ENCODE data around the gene TRABD2A. TPM values are rescaled to one million over a fixed set of nuclear protein-coding genes. Genes with fewer than 3 reads are reported as not detected.

Gene TRABD2A
- total and polyA plus RNA-seq, 8 donors, result 0.29 to 109 (median 0.58) TPM; not detected in 1

DNA sequence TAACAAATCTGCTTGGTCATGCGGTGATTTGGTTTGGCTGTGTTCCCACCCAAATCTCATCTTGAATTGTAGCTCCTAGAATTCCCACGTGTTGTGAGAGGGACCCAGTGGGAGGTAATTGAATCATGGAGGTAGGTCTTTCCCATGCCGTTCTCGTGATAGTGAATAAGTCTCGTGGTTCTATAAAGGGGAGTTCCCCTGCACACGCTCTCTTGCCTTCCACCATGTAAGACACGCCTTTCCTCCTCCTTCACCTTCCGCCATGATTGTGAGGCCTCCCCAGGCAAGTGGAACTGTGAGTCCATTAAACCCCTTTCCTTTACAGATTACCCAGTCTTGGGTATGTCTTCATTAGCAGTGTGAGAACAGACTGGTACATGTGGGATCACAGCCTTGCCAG is 36.7 kb downstream of the TRABD2A start:
- Histone ChIP-seq H3K4me3 (no peak overlapping the region), H3K9me3 (no peaks in the 10 kb centered on the region), H3K36me3 (no peaks in the 10 kb centered on the region), H3K4me1 (no peaks in the 10 kb centered on the region), H3K27ac (no peak overlapping the region), H3K27me3 (no peaks in the 10 kb centered on the region)
- WGBS, 5 donors, result 89 to 94% (median 90%) methylated on average over 8 of the region's 8 CpGs
- intact Hi-C loops (cut with DNase I; ENCODE audit: low total_unique reads), result no loop called here
- DNase-seq, result no peak
- TF ChIP-seq, protein P1, sequence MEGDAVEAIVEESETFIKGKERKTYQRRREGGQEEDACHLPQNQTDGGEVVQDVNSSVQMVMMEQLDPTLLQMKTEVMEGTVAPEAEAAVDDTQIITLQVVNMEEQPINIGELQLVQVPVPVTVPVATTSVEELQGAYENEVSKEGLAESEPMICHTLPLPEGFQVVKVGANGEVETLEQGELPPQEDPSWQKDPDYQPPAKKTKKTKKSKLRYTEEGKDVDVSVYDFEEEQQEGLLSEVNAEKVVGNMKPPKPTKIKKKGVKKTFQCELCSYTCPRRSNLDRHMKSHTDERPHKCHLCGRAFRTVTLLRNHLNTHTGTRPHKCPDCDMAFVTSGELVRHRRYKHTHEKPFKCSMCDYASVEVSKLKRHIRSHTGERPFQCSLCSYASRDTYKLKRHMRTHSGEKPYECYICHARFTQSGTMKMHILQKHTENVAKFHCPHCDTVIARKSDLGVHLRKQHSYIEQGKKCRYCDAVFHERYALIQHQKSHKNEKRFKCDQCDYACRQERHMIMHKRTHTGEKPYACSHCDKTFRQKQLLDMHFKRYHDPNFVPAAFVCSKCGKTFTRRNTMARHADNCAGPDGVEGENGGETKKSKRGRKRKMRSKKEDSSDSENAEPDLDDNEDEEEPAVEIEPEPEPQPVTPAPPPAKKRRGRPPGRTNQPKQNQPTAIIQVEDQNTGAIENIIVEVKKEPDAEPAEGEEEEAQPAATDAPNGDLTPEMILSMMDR (IDR thresholded peaks at IDR 0.05), result no peak
- TF ChIP-seq POLR2AphosphoS5 (IDR thresholded peaks at IDR 0.05), result no peak
- no peak for TF ChIP-seq EP300 (IDR thresholded peaks at IDR 0.05)
- no peak for TF ChIP-seq POLR2A (IDR thresholded peaks at IDR 0.05)

DNA sequence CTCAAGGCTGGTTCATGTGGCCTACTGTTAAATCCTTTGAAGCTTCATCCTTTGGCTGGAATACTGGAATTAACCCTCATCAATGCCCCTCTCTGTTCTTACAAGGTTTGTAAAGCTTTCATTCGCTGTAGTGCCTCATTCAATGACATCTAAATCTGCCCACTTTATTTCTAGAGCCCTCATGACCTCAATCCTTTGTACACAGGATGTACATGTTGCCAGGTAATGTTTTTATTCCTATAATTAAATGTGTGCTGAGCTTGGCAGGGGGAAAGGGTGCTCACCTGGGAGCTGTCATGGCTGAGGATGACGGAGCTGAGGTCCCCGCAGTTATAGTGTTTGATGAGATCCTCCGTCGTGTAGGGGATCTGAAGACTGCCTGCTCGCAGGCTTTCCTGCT is 39.3 kb downstream of the TRABD2A start:
- Histone ChIP-seq H3K36me3 (no peaks in the 10 kb centered on the region), H3K27me3 (no peaks in the 10 kb centered on the region), H3K4me1 (no peaks in the 10 kb centered on the region), H3K27ac (no peak overlapping the region), H3K4me3 (no peak overlapping the region), H3K9me3 (peaks cover 0 to 9% (median 0%) of the 10 kb centered on the region in 4 donors)
- 79 to 94% (median 91%) methylated on average over 6 of the region's 6 CpGs for WGBS, 5 donors
- DNase-seq, result no peak
- intact Hi-C loops (cut with DNase I; ENCODE audit: low total_unique reads), result no loop called here
- TF ChIP-seq POLR2AphosphoS5 (IDR thresholded peaks at IDR 0.05) (no peak), POLR2A (IDR thresholded peaks at IDR 0.05) (no peak), EP300 (IDR thresholded peaks at IDR 0.05) (no peak)
- TF ChIP-seq, protein P1 (IDR thresholded peaks at IDR 0.05), result no peak

DNA sequence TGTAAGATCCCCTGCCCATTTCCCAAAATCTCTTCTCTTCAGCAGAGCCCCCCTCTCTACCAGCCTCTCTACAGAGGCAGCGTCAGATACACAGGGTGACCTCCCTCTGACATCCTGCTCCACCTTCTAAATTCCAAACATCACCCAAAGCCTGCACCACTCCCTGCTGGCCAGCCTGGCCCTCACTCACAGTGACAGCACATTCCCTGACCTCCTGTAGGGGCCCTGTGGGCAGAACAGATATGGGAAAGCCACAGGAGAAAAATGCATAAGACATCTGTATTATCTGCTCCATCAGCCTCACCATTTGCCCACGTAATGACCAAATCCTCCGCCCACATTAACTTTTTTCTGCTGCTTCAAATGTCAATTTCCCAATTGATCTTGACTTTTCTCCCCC is 40.6 kb downstream of the TRABD2A start:
- intact Hi-C loops (cut with DNase I; ENCODE audit: low total_unique reads), result no loop called here
- Histone ChIP-seq H3K27ac (no peak overlapping the region), H3K27me3 (no peaks in the 10 kb centered on the region), H3K9me3 (peaks cover 0 to 22% (median 2%) of the 10 kb centered on the region in 4 donors), H3K4me3 (no peak overlapping the region), H3K4me1 (no peaks in the 10 kb centered on the region), H3K36me3 (no peaks in the 10 kb centered on the region)
- 63 to 81% (median 73%) methylated on average over 3 of the region's 3 CpGs for WGBS, 5 donors
- no peak for DNase-seq
- TF ChIP-seq EP300 (IDR thresholded peaks at IDR 0.05) (no peak), POLR2AphosphoS5 (IDR thresholded peaks at IDR 0.05) (no peak), POLR2A (IDR thresholded peaks at IDR 0.05) (no peak)
- TF ChIP-seq, protein P1 (IDR thresholded peaks at IDR 0.05), result no peak

DNA sequence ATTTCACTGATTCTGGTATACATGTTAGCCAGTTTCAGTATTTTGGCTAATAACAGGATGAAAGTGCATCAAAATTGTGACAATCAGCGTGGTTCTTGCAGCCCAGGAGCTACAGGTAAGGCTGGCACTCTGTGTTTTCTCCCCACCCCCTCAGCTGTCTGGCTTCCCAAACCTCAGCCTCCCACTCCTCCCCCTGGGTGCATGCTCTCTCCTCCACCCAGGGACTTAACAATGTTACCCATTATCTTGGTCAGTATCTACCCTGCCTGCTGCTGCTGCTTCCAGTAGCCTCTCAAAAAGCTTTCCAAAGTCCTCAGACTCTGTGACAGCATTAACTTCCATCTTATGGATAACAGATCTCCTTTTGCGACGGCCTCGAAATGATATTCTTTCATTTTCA is 41.0 kb downstream of the TRABD2A start:
- H3K36me3 ChIP-seq, result no peaks in the 10 kb centered on the region
- 84 to 92% (median 87%) methylated on average over 4 of the region's 4 CpGs for WGBS, 5 donors

More for the DNA sequence above, 41.0 kb downstream of the TRABD2A start:
- TF ChIP-seq POLR2AphosphoS5 (IDR thresholded peaks at IDR 0.05) (no peak), EP300 (IDR thresholded peaks at IDR 0.05) (no peak), POLR2A (IDR thresholded peaks at IDR 0.05) (no peak)
- TF ChIP-seq, protein P1 (IDR thresholded peaks at IDR 0.05), result no peak
- no peaks in the 10 kb centered on the region for H3K27me3 ChIP-seq
- no peaks in the 10 kb centered on the region for H3K4me1 ChIP-seq
- H3K4me3 ChIP-seq, result no peak overlapping the region
- H3K27ac ChIP-seq, result no peak overlapping the region
- H3K9me3 ChIP-seq, result peaks cover 0 to 25% (median 5%) of the 10 kb centered on the region in 4 donors
- DNase-seq, result no peak
- intact Hi-C loops (cut with DNase I; ENCODE audit: low total_unique reads), result no loop called here

Data from stomach (tissue), 9 donors.